Bronchial epithelial cell (primary cell): ENCODE measurements around the gene TMEM175. TPM values are rescaled to one million over a fixed set of nuclear protein-coding genes. Genes with fewer than 3 reads are reported as not detected.

Experiments
- DNase-seq: peaks from one replicate; pipeline ENCODE4 v3.0.0-alpha.2; 2010; ENCODE audit warnings: low read depth
- FAIRE-seq: peaks from 2 replicates; lab custom pipeline; 2011; peaks lifted over from hg19 to GRCh38; lab: Jason Lieb, UNC
- H3K27me3 ChIP-seq: 2 replicates; pipeline ENCODE4 v1.5.1; 2011; ENCODE audit warnings: low read length; ENCODE audit not compliant: control insufficient read depth, insufficient read depth
- H3K36me3 ChIP-seq: 2 replicates; pipeline ENCODE4 v1.5.1; 2011; ENCODE audit warnings: low read length; ENCODE audit not compliant: control insufficient read depth, insufficient read depth
- H3K4me3 ChIP-seq: 2 replicates; pipeline ENCODE4 v1.5.1; 2011; ENCODE audit warnings: mild to moderate bottlenecking, low read depth, low read length, control low read depth
- CTCF ChIP-seq: IDR thresholded peaks from 2 replicates; pipeline ENCODE4 v1.5.1; 2011; ENCODE audit warnings: mild to moderate bottlenecking, moderate library complexity, low read length, control low read depth, inconsistent platforms; ENCODE audit not compliant: insufficient read depth, severe bottlenecking
- total RNA-seq: library from RNA; depleted of rRNA; stranded (reverse); fragments of >200 nt; gene quantifications from 2 replicates; pipeline ENCODE4 v1.2.1, GENCODE V29; 2014

Gene TMEM175
- total RNA-seq, 1 donor from 2014 or later, result 3.4 TPM

DNA sequence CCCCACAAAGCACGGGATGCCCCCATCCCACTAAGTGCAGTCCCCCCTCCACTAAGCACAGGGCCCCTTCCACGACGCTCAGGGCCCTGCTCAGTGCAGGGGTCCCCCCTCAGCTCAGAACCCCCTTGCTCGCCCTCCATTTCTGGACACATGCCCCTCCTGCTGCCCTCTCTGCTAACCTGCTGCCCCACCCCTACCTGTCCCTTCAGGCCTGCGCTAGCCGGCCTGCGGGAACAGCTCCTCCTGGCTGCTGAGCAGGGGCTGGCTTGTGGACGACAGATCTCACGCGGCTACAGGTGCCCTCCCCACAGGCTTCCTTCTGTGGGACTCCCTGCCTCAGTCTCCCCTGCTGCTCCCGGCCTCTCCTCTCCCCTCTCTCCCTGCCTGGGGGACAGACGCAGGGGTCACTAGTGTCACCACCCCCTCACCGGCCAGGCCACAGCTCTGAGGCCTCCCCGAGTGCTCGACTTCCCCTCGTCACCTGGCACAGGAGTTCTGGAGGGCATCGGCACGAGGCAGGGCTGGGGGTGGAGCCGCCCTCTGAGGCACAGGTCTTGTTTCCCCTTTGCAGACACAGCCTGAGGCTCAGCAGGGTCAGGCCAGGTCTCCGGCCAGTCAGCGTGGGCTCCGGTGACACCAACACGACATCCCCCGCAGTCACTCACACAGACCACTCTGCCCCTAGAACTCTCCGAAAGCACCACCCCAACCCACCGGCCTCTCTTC lies 21.7 kb upstream of the TMEM175 start:
- Histone ChIP-seq H3K36me3 (peaks cover 23% of the 10 kb centered on the region), H3K27me3 (no peaks in the 10 kb centered on the region), H3K4me3 (no peak overlapping the region)
- TF ChIP-seq CTCF, result no peak
- no peak for DNase-seq
- no peak for FAIRE-seq

- no peak for TF ChIP-seq CTCF
- Histone ChIP-seq H3K27me3 (no peaks in the 10 kb centered on the region), H3K36me3 (peaks cover 22% of the 10 kb centered on the region), H3K4me3 (no peak overlapping the region)
- no peak for FAIRE-seq
- DNase-seq, result no peak
Observed at GRCh38 chr4:911221-911751, 21.0 kb upstream of the TMEM175 start.

DNA sequence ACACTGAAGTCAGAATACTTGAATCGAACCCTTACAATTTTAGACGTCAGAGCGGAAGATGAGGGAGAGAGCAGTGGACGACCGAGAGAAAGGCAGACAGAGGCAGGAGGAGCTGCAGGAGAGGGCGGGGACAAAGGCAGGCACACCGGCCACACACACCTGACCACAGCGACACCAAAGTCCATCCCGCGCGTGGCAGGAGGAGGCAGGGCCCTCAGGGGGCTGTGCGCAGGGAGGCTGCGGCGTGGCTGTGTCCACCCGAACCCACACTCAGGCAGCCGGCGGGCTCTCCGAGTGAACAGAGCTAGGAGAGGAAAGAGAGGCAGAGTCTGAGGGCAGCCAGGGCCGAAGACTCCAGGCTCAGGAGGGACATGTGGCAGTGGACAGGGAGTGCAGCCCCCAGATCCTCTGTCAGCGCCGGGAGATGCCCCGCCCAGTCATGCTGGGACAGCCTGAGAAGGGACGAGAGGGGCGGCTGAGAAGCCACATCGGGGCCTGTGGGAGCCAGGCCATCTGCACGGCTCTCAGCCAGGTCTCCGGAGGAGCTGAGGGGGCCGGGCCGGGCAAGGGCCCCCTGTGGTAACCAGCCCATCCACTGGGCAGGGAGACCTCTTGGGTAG lies 20.3 kb upstream of the TMEM175 start:
- FAIRE-seq (no peak), DNase-seq (no peak)
- no peaks in the 10 kb centered on the region for H3K27me3 ChIP-seq
- no peak overlapping the region for H3K4me3 ChIP-seq
- TF ChIP-seq CTCF, result no peak
- peaks cover 18% of the 10 kb centered on the region for H3K36me3 ChIP-seq

GRCh38 chr4:912548-913279 lies 19.5 kb upstream of the TMEM175 start:
- Histone ChIP-seq H3K36me3 (peaks cover 16% of the 10 kb centered on the region), H3K4me3 (no peak overlapping the region), H3K27me3 (no peaks in the 10 kb centered on the region)
- DNase-seq (peak; percentile 78), FAIRE-seq (peak; percentile 76)
- TF ChIP-seq CTCF, result no peak

DNA sequence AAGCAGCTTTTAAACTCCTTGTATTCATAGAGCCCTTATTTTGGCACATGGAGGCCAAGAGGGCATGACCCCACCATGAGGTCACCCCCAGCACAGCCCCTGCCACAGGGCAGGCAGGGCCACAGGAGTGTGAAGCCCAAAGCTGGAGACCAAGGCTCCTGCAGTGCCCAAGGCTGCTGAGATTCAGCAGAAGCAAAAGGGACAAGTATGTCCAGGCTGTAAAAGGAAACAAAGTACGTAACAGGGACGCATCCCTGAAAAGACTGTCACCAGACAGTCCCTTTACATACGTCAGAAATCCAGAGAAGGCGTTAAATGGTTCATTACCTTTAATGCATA lies 19.0 kb upstream of the TMEM175 start:
- peaks cover 14% of the 10 kb centered on the region for H3K36me3 ChIP-seq
- DNase-seq, result no peak
- H3K4me3 ChIP-seq, result no peak overlapping the region
- no peak for TF ChIP-seq CTCF
- no peaks in the 10 kb centered on the region for H3K27me3 ChIP-seq
- no peak for FAIRE-seq
